H1 (cell line): Measurements from ENCODE around the gene RAB43. TPM values are rescaled to one million over a fixed set of nuclear protein-coding genes. Genes with fewer than 3 reads are reported as not detected.

Experiments
- CTCF ChIA-PET: fragments of 300-600 bp; sonication (Branson Sonifier 250); formaldehyde crosslinking; loops from one replicate; lab custom pipeline; 2021; ENCODE audit not compliant: partially characterized antibody; lab: Charles Lee
- POLR2A ChIA-PET: fragments of 300-600 bp; sonication (Branson Sonifier 250); formaldehyde crosslinking; loops from one replicate; lab custom pipeline; 2021; ENCODE audit warnings: inconsistent platforms; ENCODE audit not compliant: partially characterized antibody; lab: Charles Lee
- DNase-seq, 2 experiments: peaks; one replicate each; pipeline versions ENCODE4 v3.0.0 to v3.0.0-alpha.2; 2010 to 2022; ENCODE audit warnings: low spot score in 2 of 2, low read depth in 1 of 2, mixed read lengths in 1 of 2
- FAIRE-seq: peaks from 2 replicates; lab custom pipeline; 2011; peaks lifted over from hg19 to GRCh38; lab: Jason Lieb, UNC
- H2AFZ ChIP-seq: 2 replicates; pipeline ENCODE4 v1.8.1; 2012; ENCODE audit warnings: low read length, inconsistent platforms
- H2AK5ac ChIP-seq: 2 replicates; pipeline ENCODE4 v1.6.1; 2013; ENCODE audit warnings: low read depth, low read length
- H2BK120ac ChIP-seq: replicated peaks from 2 replicates; pipeline ENCODE3; 2013; ENCODE audit warnings: low read depth, low read length, inconsistent platforms
- H2BK12ac ChIP-seq: 2 replicates; pipeline ENCODE4 v1.6.1; 2013; ENCODE audit warnings: low read depth, low read length
- H2BK15ac ChIP-seq: 2 replicates; pipeline ENCODE4 v1.6.1; 2013; ENCODE audit warnings: low read length
- H2BK20ac ChIP-seq: 2 replicates; pipeline ENCODE4 v1.6.1; 2013; ENCODE audit warnings: low read length
- H2BK5ac ChIP-seq: 2 replicates; pipeline ENCODE4 v1.6.1; 2013; ENCODE audit warnings: low read depth, low read length
- H3K14ac ChIP-seq: 2 replicates; pipeline ENCODE4 v1.6.1; 2013; ENCODE audit warnings: inconsistent platforms; ENCODE audit not compliant: insufficient read length
- H3K18ac ChIP-seq: 2 replicates; pipeline ENCODE4 v1.6.1; 2013; ENCODE audit warnings: low read length; ENCODE audit errors: extremely low read depth
- H3K23ac ChIP-seq: 2 replicates; pipeline ENCODE4 v1.6.1; 2013; ENCODE audit warnings: inconsistent platforms; ENCODE audit not compliant: insufficient read length
- H3K23me2 ChIP-seq: 2 replicates; pipeline ENCODE4 v1.6.1; 2013; ENCODE audit warnings: low read depth, low read length
- H3K27ac ChIP-seq: 2 replicates; pipeline ENCODE4 v1.6.1; 2011; ENCODE audit warnings: low read depth, low read length, inconsistent platforms
- H3K27me3 ChIP-seq, 4 experiments: replicated peaks in 1 of 4; 1 replicate in 1 of 4; 2 replicates in 3 of 4; pipeline versions ENCODE4 v1.6.1 to v1.8.1; 2011 to 2013; ENCODE audit warnings: low read length in 3 of 4, mild to moderate bottlenecking in 3 of 4, inconsistent platforms in 2 of 4, mixed read lengths in 2 of 4, moderate library complexity in 1 of 4; ENCODE audit not compliant: control insufficient read depth in 3 of 4, insufficient read depth in 3 of 4; ENCODE audit errors: extremely low read depth in 1 of 4
- H3K36me3 ChIP-seq, 4 experiments: 2 replicates each; pipeline versions ENCODE4 v1.6.1 to v1.8.1; 2011 to 2013; ENCODE audit warnings: mild to moderate bottlenecking in 4 of 4, low read length in 3 of 4, moderate library complexity in 2 of 4, control low read depth in 1 of 4, inconsistent platforms in 1 of 4; ENCODE audit not compliant: insufficient read depth in 4 of 4, control insufficient read depth in 2 of 4
- H3K4ac ChIP-seq: replicated peaks from 2 replicates; pipeline ENCODE3; 2013; ENCODE audit warnings: low read length, low read depth, mixed read lengths, inconsistent platforms; ENCODE audit not compliant: insufficient read length
- H3K4me1 ChIP-seq, 4 experiments: replicated peaks in 1 of 4; 1 replicate in 1 of 4; 2 replicates in 3 of 4; pipeline versions ENCODE4 v1.6.1 to v1.8.1; 2011 to 2013; ENCODE audit warnings: low read length in 3 of 4, inconsistent platforms in 2 of 4, mixed read lengths in 1 of 4; ENCODE audit not compliant: insufficient read depth in 4 of 4, control insufficient read depth in 3 of 4
- H3K4me2 ChIP-seq, 2 experiments: 2 replicates each; pipeline versions ENCODE4 v1.6.1 to v1.8.1; 2011 to 2013; ENCODE audit warnings: low read depth in 2 of 2, low read length in 2 of 2, control low read depth in 1 of 2, inconsistent platforms in 1 of 2, mild to moderate bottlenecking in 1 of 2; ENCODE audit not compliant: insufficient read depth in 1 of 2
- H3K4me3 ChIP-seq, 4 experiments: fragments of 200-600, 300-600 bp in 1 of 4; sonication (generic), shearing (Covaris generic), sonication (Bioruptor Twin) in 1 of 4; 2 replicates each; pipeline versions ENCODE4 v1.5.1 to v1.8.1; 2011 to 2016; ENCODE audit warnings: low read length in 4 of 4, low read depth in 3 of 4, control low read depth in 2 of 4, inconsistent platforms in 2 of 4, mild to moderate bottlenecking in 2 of 4, mixed read lengths in 1 of 4, moderate library complexity in 1 of 4; ENCODE audit not compliant: insufficient read depth in 2 of 4; ENCODE audit errors: extremely low read depth in 1 of 4
- H3K56ac ChIP-seq: replicated peaks from 2 replicates; pipeline ENCODE3; 2013; ENCODE audit warnings: low read depth, mild to moderate bottlenecking, mixed read lengths, low read length, inconsistent platforms; ENCODE audit not compliant: insufficient read length
- H3K79me1 ChIP-seq: 2 replicates; pipeline ENCODE4 v1.6.1; 2013; ENCODE audit warnings: low read depth, low read length, control low read depth
- H3K79me2 ChIP-seq, 2 experiments: 2 replicates each; pipeline versions ENCODE4 v1.6.1 to v1.8.1; 2012 to 2013; ENCODE audit warnings: low read length in 2 of 2, mild to moderate bottlenecking in 2 of 2, inconsistent platforms in 1 of 2; ENCODE audit not compliant: insufficient read depth in 2 of 2, control insufficient read depth in 1 of 2
- H3K9ac ChIP-seq, 4 experiments: replicated peaks in 1 of 4; 1 replicate in 1 of 4; 2 replicates in 3 of 4; pipeline versions ENCODE4 v1.6.1 to v1.8.1; 2011 to 2013; ENCODE audit warnings: low read depth in 3 of 4, low read length in 3 of 4, control low read depth in 2 of 4, mild to moderate bottlenecking in 2 of 4, moderate library complexity in 2 of 4, inconsistent platforms in 1 of 4; ENCODE audit errors: extremely low read depth in 1 of 4
- H3K9me3 ChIP-seq, 2 experiments: 2 replicates each; pipeline versions ENCODE4 v1.6.1 to v1.8.1; 2012 to 2013; ENCODE audit warnings: mild to moderate bottlenecking in 2 of 2, moderate library complexity in 2 of 2, control low read depth in 1 of 2, inconsistent platforms in 1 of 2, low read depth in 1 of 2, low read length in 1 of 2, mixed read lengths in 1 of 2; ENCODE audit not compliant: insufficient read depth in 2 of 2
- H4K20me1 ChIP-seq, 2 experiments: replicated peaks in 1 of 2; 2 replicates each; pipeline versions ENCODE3 to v1.8.1; 2011 to 2013; ENCODE audit warnings: inconsistent platforms in 2 of 2, low read length in 2 of 2, mild to moderate bottlenecking in 1 of 2; ENCODE audit not compliant: insufficient read depth in 2 of 2, control insufficient read depth in 1 of 2
- H4K5ac ChIP-seq: 2 replicates; pipeline ENCODE4 v1.6.1; 2013; ENCODE audit warnings: low read length, low read depth, mixed read lengths, inconsistent platforms; ENCODE audit not compliant: insufficient read length
- H4K8ac ChIP-seq: 2 replicates; pipeline ENCODE4 v1.8.0; 2013; ENCODE audit warnings: mild to moderate bottlenecking, moderate library complexity, low read length, inconsistent platforms; ENCODE audit not compliant: insufficient read depth; ENCODE audit errors: extremely low read depth
- H4K91ac ChIP-seq: replicated peaks from 2 replicates; pipeline ENCODE3; 2013; ENCODE audit warnings: low read length, mixed read lengths, inconsistent platforms; ENCODE audit not compliant: insufficient read length
- SUZ12 ChIP-seq: fragments of 200-600 bp; sonication (generic); IDR thresholded peaks from 2 replicates; pipeline ENCODE4 v1.6.1; 2012; ENCODE audit warnings: mild to moderate bottlenecking, inconsistent platforms, low read length, moderate library complexity, mixed read lengths
- TCF12 ChIP-seq: IDR thresholded peaks from 2 replicates; pipeline ENCODE4 v1.6.1; 2011; ENCODE audit warnings: low read depth, mild to moderate bottlenecking, low read length
- YY1 ChIP-seq: IDR thresholded peaks from 2 replicates; pipeline ENCODE4 v1.6.1; 2011; ENCODE audit warnings: low read depth, mild to moderate bottlenecking, low read length
- WGBS, 2 experiments: shearing (Covaris generic) in 1 of 2; methylation state at CpG; one replicate each; pipeline versions ENCODE4 v1.1.6 to v1.1.7; 2013 to 2015; ENCODE audit warnings: low lambda C conversion rate in 2 of 2, mixed read lengths in 2 of 2, inconsistent platforms in 1 of 2, low coverage in 1 of 2, missing lambda C conversion rate in 1 of 2; ENCODE audit not compliant: insufficient replicate concordance in 2 of 2, insufficient coverage in 1 of 2, insufficient read length in 1 of 2; ENCODE audit errors: extremely low coverage in 1 of 2, missing lambda C conversion rate in 1 of 2; 5-methylcytosine and 5-hydroxymethylcytosine counted together
- polyA plus RNA-seq, 7 experiments: library from polyadenylated mRNA; depleted of rRNA in 3 of 7; stranded (reverse) in 5 of 7; unstranded in 2 of 7; fragments of >200 nt in 5 of 7; fragments of 200-250 nt in 2 of 7; gene quantifications; 1 replicate in 5 of 7; 2 replicates in 1 of 7; 4 replicates in 1 of 7; pipeline versions ENCODE4 v1.2.1 to v1.2.3, GENCODE V29; 2011 to 2013; ENCODE audit warnings: missing spikeins in 2 of 7, mixed read lengths in 2 of 7
- total RNA-seq: library from RNA; stranded (reverse); fragmentation: NEBNext Ultra II Directional; extraction: Animal tissue kit (Norgen Biotek cat#: 25700); gene quantifications from 2 replicates; pipeline ENCODE4 v1.2.1, GENCODE V29; 2021

Gene RAB43
- total and polyA plus RNA-seq, 2 of the 8 experiments (the other 6 are each of a cell fraction or from before 2014, with no cell fraction given) = 13.1 to 19.4 TPM

DNA sequence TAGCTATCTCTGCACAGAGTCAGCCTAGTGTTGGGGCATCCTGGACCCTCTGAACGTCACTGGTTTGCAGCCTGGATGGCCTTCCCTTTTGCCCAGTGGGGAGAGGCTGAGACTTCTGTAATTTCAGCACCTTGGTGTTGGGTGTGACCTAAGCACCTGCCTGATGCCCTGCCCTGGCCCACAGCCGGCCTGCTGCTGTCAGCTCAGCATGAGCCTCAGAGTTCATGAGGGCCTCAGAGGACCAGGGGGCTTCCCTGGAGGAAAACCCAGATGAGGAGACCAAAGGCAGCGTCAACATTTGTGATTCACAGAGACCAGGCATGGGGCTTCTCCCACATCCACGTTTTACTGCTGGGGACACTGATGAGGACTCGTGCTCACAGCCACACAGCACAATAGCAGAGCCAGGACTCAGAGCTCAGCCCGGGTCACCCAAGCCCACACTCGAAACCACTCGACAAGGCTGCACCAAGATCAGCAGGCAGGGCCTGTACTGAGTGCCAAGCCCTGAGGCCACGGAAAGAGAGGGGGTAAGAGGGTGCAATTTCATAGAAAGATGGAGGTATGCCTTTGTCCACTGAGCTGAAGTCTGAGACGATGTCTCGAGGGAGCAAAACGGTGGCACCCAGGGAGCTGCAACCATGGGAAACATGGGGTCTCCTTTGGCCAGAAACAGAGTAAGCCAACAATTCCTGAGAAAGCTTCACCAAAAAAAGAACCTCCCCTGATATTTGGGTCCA lies 70.9 kb downstream of the RAB43 start:
- H2BK12ac ChIP-seq = no peak overlapping the region
- H2BK5ac ChIP-seq = no peak overlapping the region
- no peak overlapping the region for H2AK5ac ChIP-seq
- no peak overlapping the region for H3K23ac ChIP-seq
- no peak overlapping the region for H2BK120ac ChIP-seq
- DNase-seq = no peak
- no peak overlapping the region for H2BK15ac ChIP-seq
- no peak for FAIRE-seq
- H3K14ac ChIP-seq = no peak overlapping the region
- no peaks in the 10 kb centered on the region for H4K20me1 ChIP-seq
- H3K4me2 ChIP-seq = no peak overlapping the region
- peaks cover 4 to 7% of the 10 kb centered on the region in 2 experiments; a peak in 2 of 4 replicates for H3K9me3 ChIP-seq
- H3K4me3 ChIP-seq = no peak overlapping the region
- H3K23me2 ChIP-seq = no peaks in the 10 kb centered on the region
- no peak overlapping the region for H3K56ac ChIP-seq
- H4K91ac ChIP-seq = no peak overlapping the region
- no peak overlapping the region for H3K9ac ChIP-seq
- H3K27me3 ChIP-seq = peaks cover 0 to 4% (median 0%) of the 10 kb centered on the region in 4 experiments; a peak in 2 of 7 replicates
- H3K18ac ChIP-seq = no peak overlapping the region
- H3K79me2 ChIP-seq = no peaks in the 10 kb centered on the region
- ChIA-PET POLR2A (interaction anchor here (1.0 to 1.2 kb wide), 2 partner anchors 18 to 57 kb away, joined by 3 to 4 read pairs; partner anchors contain the start of gene CFAP92), CTCF (interaction anchor here (0.6 to 14.0 kb wide), 13 partner anchors 11 to 196 kb away, joined by 3 to 210 read pairs (median 23); no protein-coding TSS in a partner anchor)
- H4K8ac ChIP-seq = no peak overlapping the region
- H2AFZ ChIP-seq = no peak overlapping the region
- 89% methylated on average over 12 of the region's 12 CpGs; no CpG with 5 or more reads in 1 of the 2 experiments for WGBS, 2 experiments
- no peaks in the 10 kb centered on the region for H3K4me1 ChIP-seq
- H3K27ac ChIP-seq = no peak overlapping the region
- H3K4ac ChIP-seq = no peak overlapping the region
- no peaks in the 10 kb centered on the region for H3K79me1 ChIP-seq
- no peak overlapping the region for H2BK20ac ChIP-seq
- no peaks in the 10 kb centered on the region for H3K36me3 ChIP-seq
- no peak overlapping the region for H4K5ac ChIP-seq
- TF ChIP-seq TCF12 (no peak), SUZ12 (no peak), YY1 (no peak)
- TF ChIP-seq, all 59 proteins: peak for 0
